Activated T-helper 1 cell treated with Interleukin-2 at 50 U/mL for 16 hours (primary cell): Measurements from ENCODE around the gene FAM72B.
"Not testable (repeated sequence)": the region's sequence is repeated elsewhere in the genome, so short reads cannot be mapped to it uniquely, and the experiment has no call there.

Experiments used
- DNase-seq: peaks from one replicate; pipeline ENCODE4 v3.0.0-alpha.2; 2020; ENCODE audit warnings: low read depth

The FAM72B gene

DNA sequence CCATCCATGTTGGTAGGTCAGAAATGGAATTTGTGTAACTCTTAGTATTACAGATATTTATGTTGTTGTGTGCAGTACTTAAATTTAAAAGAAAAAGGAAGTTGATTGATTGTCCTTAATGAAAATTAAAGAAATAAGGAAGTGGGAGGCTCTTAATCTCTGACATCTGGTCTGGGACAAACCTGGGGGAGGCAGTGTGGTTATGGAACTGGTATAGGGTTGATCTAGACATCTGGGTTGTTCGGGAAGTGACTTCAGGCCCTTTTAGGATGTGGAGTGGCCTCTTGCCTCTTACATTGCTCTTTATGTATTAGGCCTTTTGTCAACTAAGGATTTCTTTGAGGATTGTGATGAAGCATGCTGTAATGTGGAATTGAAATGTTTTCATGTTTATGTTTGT lies 16.1 kb upstream of the FAM72B start:
- not testable (repeated sequence) for DNase-seq

DNA sequence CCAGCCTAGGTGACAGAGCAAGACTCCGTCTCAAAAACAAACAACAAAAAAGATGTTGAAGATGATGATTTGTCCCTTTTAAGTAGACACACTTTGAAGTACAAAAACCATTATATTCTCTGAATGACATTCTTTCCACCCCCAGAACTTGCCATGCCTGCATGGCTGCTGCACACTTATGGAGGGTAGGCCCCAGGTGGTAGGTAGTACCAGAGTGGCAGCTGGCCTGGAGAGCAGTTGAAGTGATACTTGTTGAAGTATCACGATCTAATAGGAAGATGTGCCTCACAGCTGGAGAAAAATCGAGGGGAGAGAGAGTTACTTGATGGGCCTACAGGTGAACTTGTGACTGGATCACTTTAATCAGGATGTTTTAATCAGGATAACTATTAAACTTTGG lies 15.6 kb upstream of the FAM72B start:
- DNase-seq: not testable (repeated sequence)

- not testable (repeated sequence) for DNase-seq
Measured at GRCh38 chr1:121197095-121197882, 13.1 kb upstream of the FAM72B start.

GRCh38 chr1:121192512-121192911 lies 8.4 kb upstream of the FAM72B start:
- not testable (repeated sequence) for DNase-seq

DNA sequence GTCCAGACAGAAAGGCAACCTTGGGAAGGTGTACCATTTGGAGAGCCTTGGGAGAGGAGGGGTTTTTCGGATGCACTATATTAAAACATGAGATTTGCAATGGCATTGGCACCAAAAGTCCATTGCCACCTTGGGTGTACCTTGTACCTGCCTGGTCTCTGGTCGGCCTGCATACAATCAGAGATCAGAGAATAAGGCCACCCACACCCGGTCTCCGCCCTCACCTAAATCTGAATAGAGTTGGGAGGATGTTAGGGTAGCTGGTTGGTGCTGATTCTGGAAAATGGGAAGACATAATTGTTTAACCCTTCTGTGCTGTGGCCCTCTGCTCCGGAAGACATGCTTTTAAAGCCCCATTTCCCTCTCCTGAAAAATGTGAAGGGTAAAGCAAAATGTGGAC lies 3.8 kb upstream of the FAM72B start:
- DNase-seq: not testable (repeated sequence)

DNA sequence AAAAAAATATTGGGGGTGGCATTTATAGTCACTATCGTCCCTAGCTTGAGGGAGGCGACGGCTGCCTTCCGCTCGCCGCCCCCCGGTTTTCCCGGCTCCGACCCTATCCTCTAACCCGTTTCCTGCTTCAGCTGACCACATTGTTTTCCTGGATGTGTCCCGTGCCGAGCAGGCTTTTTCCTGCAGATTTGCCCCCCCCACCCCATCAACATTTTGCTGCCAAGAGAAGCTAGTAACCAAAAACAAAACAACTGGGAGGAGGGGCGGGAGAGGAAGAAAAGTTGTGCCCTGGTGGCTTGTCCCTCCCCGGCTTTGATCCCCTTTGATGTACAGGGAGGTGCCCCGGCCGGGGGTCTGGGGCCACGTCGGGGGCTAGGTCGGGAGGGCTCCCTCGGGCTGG lies 2.1 kb upstream of the FAM72B start:
- DNase-seq: not testable (repeated sequence)

DNA sequence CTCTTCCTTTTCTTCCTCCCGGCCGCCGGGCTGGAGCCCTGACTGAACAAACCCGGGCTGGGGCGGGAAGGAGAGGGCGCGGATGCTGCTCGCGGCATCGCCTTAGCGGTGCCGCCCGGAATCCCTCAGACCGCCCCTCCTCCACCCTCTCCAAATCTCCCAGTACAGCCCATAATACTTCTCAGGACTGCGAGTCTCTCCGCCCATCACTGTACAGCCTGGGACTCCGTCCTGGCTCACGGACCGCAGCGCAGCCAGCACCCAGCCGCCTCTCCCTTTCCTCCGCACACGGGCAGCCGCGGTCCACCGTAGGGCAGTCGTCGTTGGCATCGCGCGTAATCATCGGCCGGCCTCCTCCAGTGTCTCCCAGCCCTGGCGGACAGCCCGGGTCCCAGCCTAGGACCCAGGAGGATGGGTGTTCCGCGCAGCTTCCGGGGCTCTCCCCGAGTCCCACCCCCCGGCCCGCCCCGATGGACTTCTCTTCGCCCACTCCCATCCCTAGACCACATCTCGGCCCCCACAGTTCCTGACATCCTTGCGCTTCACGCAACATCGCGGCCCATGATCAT lies 1.1 kb upstream of the FAM72B start:
- not testable (repeated sequence) for DNase-seq

DNA sequence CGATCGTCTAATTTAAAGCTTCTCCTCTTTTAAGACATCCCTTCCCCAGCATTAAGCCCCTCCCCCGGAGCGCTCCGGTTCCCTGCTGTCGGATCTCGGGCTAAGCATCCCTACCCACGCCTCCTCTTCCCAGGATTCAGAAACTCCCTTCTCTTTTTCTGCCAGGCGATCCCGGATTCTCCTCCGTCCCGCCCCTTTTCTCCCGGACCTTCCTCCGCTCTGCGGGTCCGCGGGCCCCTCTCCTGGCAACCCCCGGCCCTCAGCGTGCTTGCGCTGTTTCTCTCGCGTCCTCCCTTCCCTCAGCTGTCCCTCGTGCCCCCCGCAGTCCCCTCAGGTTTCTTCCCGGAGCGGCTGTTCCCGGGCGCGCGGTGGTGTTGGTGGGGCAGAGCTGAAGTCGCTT lies 273 bp downstream of the FAM72B start:
- DNase-seq: not testable (repeated sequence)

GRCh38 chr1:121178197-121178596 lies 5.9 kb downstream of the FAM72B start:
- DNase-seq: not testable (repeated sequence)

DNA sequence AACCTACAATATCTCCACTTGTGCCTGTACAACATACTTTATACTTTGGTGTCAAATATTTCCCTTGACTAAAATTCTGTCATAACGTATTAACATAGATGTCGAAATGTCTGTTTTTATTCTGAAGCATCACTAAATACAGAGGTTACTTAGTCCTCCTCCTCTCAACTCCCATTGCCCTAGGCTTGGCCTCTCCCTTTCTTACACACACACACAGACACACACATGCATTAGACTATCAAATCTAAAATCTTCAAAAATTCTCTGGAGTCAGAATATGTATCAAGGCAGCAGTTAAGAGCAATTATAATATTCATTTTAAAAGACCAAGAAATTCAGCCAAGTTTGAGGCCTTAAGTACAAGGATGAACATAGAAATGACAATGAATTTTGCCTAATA lies 7.5 kb downstream of the FAM72B start:
- not testable (repeated sequence) for DNase-seq

DNA sequence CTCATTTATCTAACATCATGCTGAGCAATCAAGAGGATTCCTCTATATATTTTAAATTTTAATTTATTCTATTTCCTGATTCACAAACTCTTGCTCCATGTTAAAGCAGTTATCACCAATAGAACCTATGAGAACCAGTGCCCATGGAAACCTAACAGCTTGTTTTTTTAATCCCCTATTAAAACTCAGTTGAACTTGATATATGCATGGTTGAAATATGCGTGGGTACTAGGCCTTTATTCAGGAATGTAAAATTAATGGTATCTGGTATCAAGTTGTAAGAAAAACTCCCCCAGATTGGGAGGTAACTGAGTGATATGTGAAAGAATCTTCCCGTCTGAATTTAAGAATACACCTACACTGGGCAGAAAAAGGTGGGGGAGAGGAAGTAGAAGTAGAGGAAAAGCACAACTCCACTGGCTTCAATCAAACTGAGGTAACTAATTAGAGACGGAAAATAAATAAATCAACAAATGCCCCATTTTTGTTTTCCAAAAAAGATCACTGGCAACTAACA lies 15.9 kb downstream of the FAM72B start:
- DNase-seq: not testable (repeated sequence)

- not testable (repeated sequence) for DNase-seq
Measured at GRCh38 chr1:121167225-121167738, 16.9 kb downstream of the FAM72B start.

DNA sequence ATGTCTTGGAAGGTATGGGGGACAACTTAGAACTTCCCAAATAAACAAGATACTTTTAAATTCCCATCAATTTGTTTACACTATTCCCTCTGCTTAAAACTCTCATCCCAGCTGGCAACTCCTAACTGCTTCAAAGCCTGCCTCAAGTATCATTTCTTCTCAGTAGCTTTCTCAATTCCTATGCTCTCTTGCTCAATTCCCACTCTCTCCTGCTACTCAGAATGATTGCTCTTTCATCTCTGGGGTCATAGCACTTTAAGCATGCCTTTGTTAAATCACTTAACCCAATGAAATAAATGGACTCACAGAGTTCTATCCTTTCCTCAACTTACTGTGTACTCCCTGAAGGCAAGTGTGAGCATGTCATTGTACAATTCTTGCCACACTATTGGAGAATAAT lies 18.8 kb downstream of the FAM72B start:
- DNase-seq: not testable (repeated sequence)

DNA sequence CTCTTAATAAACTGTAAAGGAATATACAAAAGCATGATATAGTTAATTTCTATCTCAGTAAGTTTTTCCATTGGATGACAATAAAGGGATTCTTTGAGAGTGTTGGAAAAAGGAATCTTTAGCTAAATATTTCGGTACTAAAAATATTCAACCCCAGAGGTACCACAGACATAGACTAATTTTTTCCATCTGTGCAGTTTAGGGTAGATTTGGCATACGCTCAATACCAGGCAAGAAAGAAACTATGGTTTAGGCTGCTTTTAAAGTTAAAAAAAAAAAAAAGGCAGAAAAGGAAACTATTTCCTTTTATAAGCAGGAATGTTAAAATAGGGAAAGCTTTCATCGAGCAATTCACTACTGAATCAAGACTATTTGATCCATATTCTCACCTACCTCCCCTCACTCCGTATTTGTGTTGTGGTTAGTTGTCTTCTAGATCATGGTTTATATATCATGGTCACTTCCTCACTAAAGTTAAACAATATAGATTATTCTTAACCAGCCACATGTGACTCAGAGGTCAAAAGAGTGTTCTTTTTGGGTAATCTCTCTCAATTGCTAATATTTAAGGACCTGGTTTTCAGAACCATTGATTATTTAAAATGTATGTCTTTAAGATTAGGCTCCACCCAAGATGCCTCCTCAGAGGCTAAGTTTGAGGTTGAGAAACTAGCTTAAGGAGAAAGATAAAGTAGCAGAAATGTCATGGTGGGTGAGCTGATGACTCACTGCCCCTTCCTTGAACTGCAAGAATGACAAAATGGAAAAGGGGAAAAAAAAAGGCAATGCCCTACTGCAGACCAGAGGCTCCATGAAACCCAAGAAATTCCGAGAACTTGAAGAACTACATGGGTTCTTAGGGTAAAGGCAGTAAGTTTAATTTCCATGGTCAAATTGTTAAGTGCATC lies 20.0 kb downstream of the FAM72B start:
- not testable (repeated sequence) for DNase-seq

DNA sequence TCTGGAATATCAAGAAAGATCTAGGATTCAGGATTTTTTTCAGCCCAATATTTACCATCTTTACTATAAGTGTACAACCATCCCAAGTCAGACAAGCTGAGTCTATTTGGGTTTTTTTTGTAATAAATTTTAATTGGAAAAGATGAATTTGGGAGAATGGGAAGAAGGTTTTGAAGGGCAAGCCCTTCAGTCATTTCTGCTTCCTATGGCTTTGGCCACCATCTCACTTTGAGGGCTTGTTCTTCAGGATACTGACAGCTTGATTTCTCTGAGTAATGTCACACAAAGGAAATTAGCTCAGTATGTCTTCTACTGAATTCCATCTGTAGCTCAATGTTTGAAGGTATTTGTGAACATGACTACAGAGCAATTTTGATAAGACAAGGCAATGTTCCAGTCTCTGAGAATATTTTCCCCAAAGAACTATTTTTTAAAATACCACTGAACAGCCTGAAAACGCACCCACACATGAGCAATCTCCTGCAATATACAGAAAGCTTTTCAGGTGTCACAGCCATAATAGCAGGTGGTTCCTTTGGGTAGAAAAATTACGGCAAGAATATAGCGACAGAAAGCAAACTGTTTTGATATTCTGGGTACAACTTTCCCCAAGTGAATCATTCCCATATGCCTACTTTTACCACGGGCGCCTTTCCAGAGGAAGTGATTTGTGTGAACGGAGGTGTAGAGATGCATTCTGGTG lies 22.8 kb downstream of the FAM72B start:
- not testable (repeated sequence) for DNase-seq

DNA sequence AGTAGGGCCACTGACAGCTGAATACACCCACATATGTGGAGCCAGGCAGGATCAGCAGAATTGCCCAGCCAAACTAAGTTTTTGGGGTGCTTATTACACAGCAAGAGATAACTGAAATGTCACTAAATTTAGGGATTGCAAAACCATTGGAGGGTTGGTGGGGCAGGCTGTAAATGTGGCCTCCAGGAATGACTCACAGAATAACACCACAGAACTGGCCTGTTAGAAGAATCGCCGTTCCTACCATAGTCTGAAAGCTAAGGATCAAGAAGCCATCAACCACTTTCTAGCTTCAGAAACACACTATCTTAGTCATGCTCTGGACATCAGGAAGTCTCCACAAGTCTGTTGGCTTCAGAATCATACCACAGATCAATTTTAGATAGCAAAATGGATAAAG lies 24.0 kb downstream of the FAM72B start:
- not testable (repeated sequence) for DNase-seq

- not testable (repeated sequence) for DNase-seq
Measured at GRCh38 chr1:121157609-121158008, 26.5 kb downstream of the FAM72B start.

DNA sequence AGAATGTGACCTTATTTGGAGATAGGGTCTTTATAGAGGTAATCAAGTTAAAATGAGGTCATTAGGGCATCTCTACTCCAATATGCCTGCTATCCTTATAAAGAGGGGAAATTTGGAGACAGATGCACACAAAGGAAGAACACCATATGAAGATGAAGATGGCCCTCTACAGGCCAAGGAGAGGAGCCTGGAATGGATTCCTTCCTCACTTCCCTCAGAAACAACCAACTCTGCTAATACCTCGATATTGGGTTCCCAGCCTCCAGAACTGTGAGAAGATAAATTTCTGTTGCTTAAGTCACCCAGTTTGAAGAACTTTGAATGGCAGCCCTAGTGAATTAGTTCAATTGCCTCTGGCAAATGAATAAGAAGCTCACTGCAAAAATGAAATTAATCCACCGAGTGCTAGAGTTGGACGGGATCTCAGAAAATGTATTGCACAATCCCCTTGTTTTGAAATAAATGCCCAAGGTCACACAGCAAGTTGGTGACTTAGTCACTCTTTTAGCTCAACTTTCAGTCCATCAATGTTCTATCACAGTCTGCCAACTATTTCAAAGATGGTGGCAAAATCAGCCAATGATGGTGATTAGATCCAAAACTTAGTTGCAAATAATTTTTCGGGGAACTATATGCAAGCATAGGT lies 27.1 kb downstream of the FAM72B start:
- DNase-seq: not testable (repeated sequence)

GRCh38 chr1:121155671-121156358 lies 28.3 kb downstream of the FAM72B start:
- not testable (repeated sequence) for DNase-seq

GRCh38 chr1:121154811-121155210 lies 29.3 kb downstream of the FAM72B start:
- not testable (repeated sequence) for DNase-seq
